Common myeloid progenitor, CD34-positive (primary cell): ENCODE data around the gene RARA.
"Not testable (repeated sequence)": the region's sequence is repeated elsewhere in the genome, so short reads cannot be mapped to it uniquely, and the experiment has no call there.

ENCODE experiments used
- CTCF ChIA-PET: fragments of 350-600 bp; sonication (Branson Sonifier 250); formaldehyde crosslinking; loops from one replicate; lab custom pipeline; 2021; ENCODE audit warnings: antibody characterized with exemption; lab: Charles Lee
- POLR2A ChIA-PET: fragments of 350-600 bp; sonication (Branson Sonifier 250); formaldehyde crosslinking; loops from one replicate; lab custom pipeline; 2021; ENCODE audit warnings: antibody characterized with exemption; lab: Charles Lee
- DNase-seq, 3 donors: peaks; one replicate each; pipeline versions ENCODE4 v3.0.0 to v3.0.0-alpha.2; 2013
- H3K27ac ChIP-seq, 2 experiments: 1 replicate in 1 of 2; 2 replicates in 1 of 2; pipeline ENCODE4 v1.7.0; 2013; ENCODE audit warnings: inconsistent platforms in 2 of 2, low read length in 2 of 2, mild to moderate bottlenecking in 2 of 2, low read depth in 1 of 2, moderate library complexity in 1 of 2; ENCODE audit not compliant: severe bottlenecking in 2 of 2, insufficient read depth in 1 of 2, poor library complexity in 1 of 2
- H3K27me3 ChIP-seq, 5 experiments: replicated peaks in 2 of 5; 1 replicate in 3 of 5; 2 replicates in 2 of 5; pipeline versions ENCODE4 v1.6.1 to v1.7.0; 2013; ENCODE audit warnings: low read length in 4 of 5, mild to moderate bottlenecking in 2 of 5, moderate library complexity in 2 of 5, inconsistent platforms in 1 of 5; ENCODE audit not compliant: insufficient read depth in 5 of 5, control insufficient read depth in 4 of 5
- H3K36me3 ChIP-seq, 4 experiments: 1 replicate in 2 of 4; 2 replicates in 2 of 4; pipeline versions ENCODE4 v1.6.1 to v1.7.0; 2013; ENCODE audit warnings: low read length in 3 of 4, control low read depth in 1 of 4, mild to moderate bottlenecking in 1 of 4; ENCODE audit not compliant: control insufficient read depth in 4 of 4, insufficient read depth in 4 of 4
- H3K4me1 ChIP-seq, 4 experiments: 1 replicate in 3 of 4; 2 replicates in 1 of 4; pipeline versions ENCODE4 v1.6.1 to v1.7.1; 2013; ENCODE audit warnings: low read length in 3 of 4, mild to moderate bottlenecking in 3 of 4, control low read depth in 1 of 4, inconsistent platforms in 1 of 4, moderate library complexity in 1 of 4; ENCODE audit not compliant: control insufficient read depth in 4 of 4, insufficient read depth in 4 of 4; ENCODE audit errors: control extremely low read depth in 1 of 4
- H3K4me3 ChIP-seq, 7 experiments: 1 replicate in 4 of 7; 2 replicates in 3 of 7; pipeline versions ENCODE4 v1.5.1 to v1.7.0; 2013; ENCODE audit warnings: mild to moderate bottlenecking in 7 of 7, low read length in 6 of 7, moderate library complexity in 6 of 7, inconsistent platforms in 2 of 7, low read depth in 2 of 7, control low read depth in 1 of 7; ENCODE audit not compliant: insufficient read depth in 4 of 7, control insufficient read depth in 1 of 7; ENCODE audit errors: extremely low read depth in 1 of 7
- H3K9me3 ChIP-seq, 5 experiments: 1 replicate in 4 of 5; 2 replicates in 1 of 5; pipeline versions ENCODE4 v1.6.1 to v1.7.1; 2013; ENCODE audit warnings: low read length in 4 of 5, mild to moderate bottlenecking in 2 of 5, inconsistent platforms in 1 of 5, low read depth in 1 of 5, moderate library complexity in 1 of 5; ENCODE audit not compliant: control insufficient read depth in 4 of 5, insufficient read depth in 2 of 5; ENCODE audit errors: control extremely low read depth in 1 of 5
- WGBS: methylation state at CpG from one replicate; pipeline ENCODE4 v1.1.5; 2013; ENCODE audit not compliant: insufficient coverage; 5-methylcytosine and 5-hydroxymethylcytosine counted together

Gene RARA

GRCh38 chr17:40295488-40296436, 13.2 kb upstream of the RARA start:
- Histone ChIP-seq H3K4me1 (no peaks in the 10 kb centered on the region), H3K27me3 (no peaks in the 10 kb centered on the region), H3K27ac (no peak overlapping the region), H3K9me3 (no peaks in the 10 kb centered on the region), H3K4me3 (no peak overlapping the region), H3K36me3 (peaks cover 12 to 86% (median 31%) of the 10 kb centered on the region in 4 experiments)
- DNase-seq: no peak
- POLR2A ChIA-PET: interaction anchor here (0.6 to 0.8 kb wide), 2 partner anchors 266 to 431 kb away, joined by 3 read pairs; no protein-coding TSS in a partner anchor
- 92% methylated on average over 2 of the region's 5 CpGs for WGBS
- CTCF ChIA-PET: interaction anchor here (0.6 to 50.4 kb wide), 4 partner anchors 15 to 154 kb away, joined by 3 to 1388 read pairs (median 72); partner anchors contain the start of gene GJD3

- H3K4me1 ChIP-seq: no peaks in the 10 kb centered on the region
- no peaks in the 10 kb centered on the region for H3K9me3 ChIP-seq
- ChIA-PET CTCF (interaction anchor here (0.9 to 50.4 kb wide), 7 partner anchors 9 to 94 kb away, joined by 3 to 1388 read pairs (median 4); partner anchors contain the start of genes GJD3 and RARA), POLR2A (interaction anchor here (0.6 kb wide), 2 partner anchors 38 to 796 kb away, joined by 3 to 5 read pairs; no protein-coding TSS in a partner anchor)
- WGBS: 100% methylated on average over 1 of the region's 2 CpGs
- no peaks in the 10 kb centered on the region for H3K27me3 ChIP-seq
- DNase-seq: no peak
- no peak overlapping the region for H3K4me3 ChIP-seq
- peaks cover 10 to 91% (median 26%) of the 10 kb centered on the region in 4 experiments for H3K36me3 ChIP-seq
- no peak overlapping the region for H3K27ac ChIP-seq
These were observed 11.5 kb upstream of the RARA start for GRCh38 chr17:40297511-40297910.

GRCh38 chr17:40298726-40299125, 10.3 kb upstream of the RARA start:
- H3K9me3 ChIP-seq: no peaks in the 10 kb centered on the region
- ChIA-PET CTCF (interaction anchor here (0.6 to 50.4 kb wide), 7 partner anchors 9 to 232 kb away, joined by 3 to 1388 read pairs (median 3); partner anchors contain the start of genes CDC6 and GJD3), POLR2A (interaction anchor here (1.5 kb wide), 1 partner anchor 56 kb away, joined by 5 read pairs; no protein-coding TSS in a partner anchor)
- DNase-seq: no peak
- peaks cover 6 to 10% (median 7%) of the 10 kb centered on the region in 4 experiments for H3K4me1 ChIP-seq
- no peak overlapping the region for H3K27ac ChIP-seq
- no peaks in the 10 kb centered on the region for H3K27me3 ChIP-seq
- H3K36me3 ChIP-seq: peaks cover 10 to 93% (median 23%) of the 10 kb centered on the region in 4 experiments
- H3K4me3 ChIP-seq: no peak overlapping the region
- 90% methylated on average over 2 of the region's 3 CpGs for WGBS

GRCh38 chr17:40299159-40299757, 9.7 kb upstream of the RARA start:
- H3K27me3 ChIP-seq, H3K9me3 ChIP-seq, H3K4me3 ChIP-seq, DNase-seq, H3K27ac ChIP-seq: not testable (repeated sequence)
- ChIA-PET CTCF (interaction anchor here (0.6 to 50.4 kb wide), 9 partner anchors 9 to 232 kb away, joined by 3 to 1388 read pairs (median 3); partner anchors contain the start of genes CDC6 and GJD3), POLR2A (interaction anchor here (0.6 to 1.5 kb wide), 2 partner anchors 12 to 56 kb away, joined by 4 to 5 read pairs; no protein-coding TSS in a partner anchor)
- H3K36me3 ChIP-seq: peaks cover 10 to 93% (median 20%) of the 10 kb centered on the region in 4 experiments
- 100% methylated on average over 2 of the region's 7 CpGs for WGBS
- peaks cover 7 to 15% (median 8%) of the 10 kb centered on the region in 4 experiments for H3K4me1 ChIP-seq

GRCh38 chr17:40301315-40301714, 7.7 kb upstream of the RARA start:
- Histone ChIP-seq H3K4me3 (no peak overlapping the region), H3K27me3 (no peaks in the 10 kb centered on the region), H3K27ac (no peak overlapping the region), H3K4me1 (peaks cover 7 to 21% (median 9%) of the 10 kb centered on the region in 4 experiments), H3K9me3 (no peaks in the 10 kb centered on the region), H3K36me3 (peaks cover 6 to 76% (median 9%) of the 10 kb centered on the region in 4 experiments)
- 86% methylated on average over 4 of the region's 4 CpGs for WGBS
- DNase-seq: peak in 2 of 3 donors; percentile 42 to 43
- ChIA-PET POLR2A (no interaction called here), CTCF (interaction anchor here (1.4 to 50.4 kb wide), 6 partner anchors 11 to 82 kb away, joined by 3 to 1388 read pairs (median 58); partner anchors contain the start of genes GJD3 and WIPF2)

- H3K4me3 ChIP-seq: no peak overlapping the region
- WGBS: 63% methylated on average over 4 of the region's 4 CpGs
- H3K27ac ChIP-seq: no peak overlapping the region
- H3K27me3 ChIP-seq: no peaks in the 10 kb centered on the region
- peaks cover 5 to 60% (median 6%) of the 10 kb centered on the region in 4 experiments for H3K36me3 ChIP-seq
- POLR2A ChIA-PET: interaction anchor here (0.8 to 2.3 kb wide), 5 partner anchors 9 to 52 kb away, joined by 3 to 7 read pairs (median 3); no protein-coding TSS in a partner anchor
- H3K4me1 ChIP-seq: peaks cover 16 to 39% (median 26%) of the 10 kb centered on the region in 4 experiments
- no peaks in the 10 kb centered on the region for H3K9me3 ChIP-seq
- CTCF ChIA-PET: interaction anchor here (0.6 to 50.4 kb wide), 12 partner anchors 9 to 113 kb away, joined by 3 to 1388 read pairs (median 10); partner anchors contain the start of genes CDC6 and GJD3
- peak; percentile 82 to 88 (median 83) for DNase-seq
These were observed 5.8 kb upstream of the RARA start for GRCh38 chr17:40303009-40303657.
